HPDE6-E6E7 (cell line): Measurements from ENCODE around the gene PGA3.
"Not testable (repeated sequence)": the region's sequence is repeated elsewhere in the genome, so short reads cannot be mapped to it uniquely, and the experiment has no call there.

Experiments used
- DNase-seq: peaks from one replicate; pipeline ENCODE4 v3.0.0; 2011; ENCODE audit warnings: missing footprints; ENCODE audit errors: extremely low spot score

PGA3 gene

DNA sequence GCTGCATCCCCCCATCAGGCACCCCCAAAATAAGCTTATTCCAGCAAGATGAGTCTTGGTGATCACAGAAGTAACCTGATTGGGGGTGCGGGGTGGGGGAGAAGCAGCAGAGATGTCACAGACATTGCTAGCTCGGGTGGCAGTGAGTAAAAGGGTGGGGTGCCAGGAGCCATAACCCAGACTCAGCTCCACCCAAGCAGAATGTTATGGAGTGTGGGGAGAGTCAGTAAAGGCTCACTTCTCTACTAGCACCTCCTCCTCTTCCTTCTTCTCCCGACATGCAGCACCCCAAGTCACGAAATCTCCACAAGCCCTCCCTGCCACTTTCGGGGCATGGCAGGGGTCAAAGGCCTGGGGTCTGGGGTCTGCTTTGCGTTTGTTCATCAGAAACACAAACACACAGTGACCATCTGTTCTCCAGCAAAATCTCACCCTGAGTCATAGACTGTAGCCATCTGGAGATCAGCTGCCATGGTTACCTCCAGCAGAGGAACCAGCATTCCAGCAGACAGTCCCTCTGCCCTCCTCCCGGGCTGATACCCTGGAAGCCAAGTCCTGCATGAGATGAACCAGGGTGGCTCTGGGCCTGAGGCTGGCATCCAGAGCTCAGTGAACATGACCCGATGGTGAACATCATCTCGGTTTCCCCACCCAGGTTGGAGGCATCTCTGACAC lies 4.5 kb downstream of the PGA3 start:
- not testable (repeated sequence) for DNase-seq

DNA sequence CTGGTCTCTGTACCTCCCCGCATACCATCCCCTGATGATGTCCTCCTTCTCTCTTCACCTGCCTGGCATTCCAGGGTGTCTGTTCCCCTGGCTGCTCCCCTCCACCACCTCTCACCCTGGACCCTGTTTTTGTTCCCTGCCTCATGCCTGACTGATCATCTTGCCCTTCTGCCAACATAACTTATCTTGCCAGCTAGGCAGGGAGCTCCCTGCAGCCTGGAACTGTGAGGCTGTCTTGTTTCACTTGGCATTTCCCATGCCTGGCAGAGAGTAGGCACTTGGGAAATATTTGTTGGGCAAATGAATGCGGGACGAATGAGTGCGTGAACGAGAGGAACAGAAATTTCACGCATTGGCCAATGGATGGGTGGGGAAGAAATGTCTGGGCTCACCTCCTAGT lies 7.3 kb downstream of the PGA3 start:
- DNase-seq: not testable (repeated sequence)

DNA sequence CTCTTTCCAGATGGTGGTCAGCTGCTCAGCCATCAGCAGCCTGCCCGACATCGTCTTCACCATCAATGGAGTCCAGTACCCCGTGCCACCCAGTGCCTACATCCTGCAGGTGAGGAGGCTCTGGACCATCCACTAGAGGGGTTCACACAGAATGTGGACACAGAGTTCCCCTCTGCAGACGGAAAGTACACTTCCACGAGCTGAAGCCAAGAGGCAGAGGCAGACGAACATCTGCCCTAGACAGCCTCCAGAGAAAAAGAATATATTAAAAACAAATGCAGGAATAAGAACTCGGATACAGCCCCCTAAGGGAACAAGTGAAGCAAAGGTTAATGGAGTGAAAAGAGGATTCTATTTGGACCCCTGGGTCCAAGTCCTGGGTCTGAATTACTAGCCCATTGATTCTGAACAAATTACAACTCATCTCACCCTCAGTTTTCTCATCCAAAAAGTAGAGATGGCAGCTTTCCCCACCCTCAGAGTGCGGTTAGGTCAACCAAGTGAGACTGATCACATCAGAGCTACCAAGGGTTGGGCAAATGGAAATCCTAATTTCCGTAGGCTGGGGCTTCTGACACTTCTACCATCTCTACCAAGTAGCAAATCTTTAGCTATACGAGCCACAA lies 8.1 kb downstream of the PGA3 start:
- DNase-seq: not testable (repeated sequence)

DNA sequence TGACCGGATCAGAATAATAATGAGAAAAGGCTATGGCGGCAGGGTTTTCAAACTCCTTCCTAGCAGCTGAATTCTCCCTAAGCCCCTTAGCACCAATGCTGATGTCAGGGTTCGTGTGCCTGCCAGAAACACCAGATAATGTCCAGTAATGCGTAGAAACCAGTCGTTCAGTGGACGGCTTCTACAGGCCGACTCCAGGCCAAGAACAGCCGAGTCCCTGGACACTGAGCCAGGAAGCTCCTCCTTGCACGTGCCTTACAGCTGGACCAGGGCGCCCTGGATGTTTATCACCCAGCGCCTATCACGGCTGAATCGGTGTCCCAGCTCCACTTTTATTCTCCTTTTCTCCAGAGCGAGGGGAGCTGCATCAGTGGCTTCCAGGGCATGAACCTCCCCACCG lies 8.9 kb downstream of the PGA3 start:
- DNase-seq: not testable (repeated sequence)

DNA sequence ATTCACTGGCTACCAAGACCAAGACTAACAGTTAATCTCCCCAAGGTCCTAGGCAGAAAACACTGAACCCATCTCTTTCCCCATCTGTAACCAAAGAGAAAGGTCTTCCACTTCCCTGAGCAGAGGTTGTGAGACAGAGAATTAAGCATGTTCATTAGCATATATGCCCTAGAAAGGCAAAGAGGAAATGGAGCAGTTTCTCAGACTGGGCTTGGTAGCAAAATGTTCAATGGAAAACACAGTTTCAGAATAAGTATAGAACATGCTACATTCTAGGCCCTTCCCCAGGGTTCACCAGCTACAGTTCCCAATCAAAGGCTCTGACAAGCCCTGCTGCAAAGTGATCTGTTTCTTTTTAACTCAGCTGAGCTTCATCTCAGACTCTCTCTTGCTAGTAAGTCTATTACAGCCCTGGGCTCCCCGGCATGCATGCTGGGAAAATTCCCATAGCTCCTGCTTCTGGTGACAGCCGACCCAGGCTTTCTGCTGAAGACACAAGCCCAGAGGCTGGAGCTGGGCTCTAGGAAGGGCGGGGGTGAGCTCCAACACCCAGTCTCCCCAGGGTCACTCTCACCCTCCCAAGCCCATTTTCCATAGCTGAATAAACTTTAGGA lies 10.5 kb downstream of the PGA3 start:
- DNase-seq: not testable (repeated sequence)

DNA sequence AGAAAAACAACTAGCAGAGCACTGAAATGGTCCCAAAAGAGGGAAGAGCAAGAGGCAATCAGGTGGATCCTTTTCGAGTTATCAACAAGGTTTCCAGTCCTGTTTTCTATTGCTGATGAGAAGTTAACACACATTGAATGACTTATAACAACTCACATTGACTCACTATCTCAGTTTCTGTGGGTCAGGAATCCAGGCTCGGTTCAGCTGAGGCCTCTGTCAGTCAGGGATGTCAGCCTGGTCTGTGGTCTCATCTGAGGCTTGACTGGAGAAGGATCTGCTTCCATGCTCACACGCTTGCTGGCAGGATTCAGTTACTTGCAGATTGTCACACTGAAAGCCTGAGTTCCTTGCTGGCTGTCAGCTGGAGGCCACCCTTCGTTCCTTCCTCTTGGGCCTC lies 15.0 kb downstream of the PGA3 start:
- not testable (repeated sequence) for DNase-seq

DNA sequence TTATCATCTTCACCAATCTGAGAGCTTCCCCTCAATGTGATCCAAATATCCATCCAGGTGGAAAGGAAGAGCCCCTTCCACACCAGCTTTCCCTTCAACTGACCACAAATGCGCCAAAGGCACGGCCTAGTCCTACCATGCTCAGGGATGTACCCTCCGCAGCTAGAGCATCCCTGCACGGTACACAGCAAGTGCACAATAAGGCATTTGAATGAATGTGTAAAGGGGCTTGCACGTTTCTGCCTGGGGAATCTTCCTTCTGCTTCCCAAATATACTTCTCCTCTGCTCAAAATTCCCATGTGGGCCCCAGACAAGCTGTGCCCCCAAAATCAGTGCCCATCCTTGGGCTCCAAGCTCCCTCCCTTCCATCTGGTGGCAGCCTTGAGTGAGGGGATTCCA lies 15.7 kb downstream of the PGA3 start:
- not testable (repeated sequence) for DNase-seq

DNA sequence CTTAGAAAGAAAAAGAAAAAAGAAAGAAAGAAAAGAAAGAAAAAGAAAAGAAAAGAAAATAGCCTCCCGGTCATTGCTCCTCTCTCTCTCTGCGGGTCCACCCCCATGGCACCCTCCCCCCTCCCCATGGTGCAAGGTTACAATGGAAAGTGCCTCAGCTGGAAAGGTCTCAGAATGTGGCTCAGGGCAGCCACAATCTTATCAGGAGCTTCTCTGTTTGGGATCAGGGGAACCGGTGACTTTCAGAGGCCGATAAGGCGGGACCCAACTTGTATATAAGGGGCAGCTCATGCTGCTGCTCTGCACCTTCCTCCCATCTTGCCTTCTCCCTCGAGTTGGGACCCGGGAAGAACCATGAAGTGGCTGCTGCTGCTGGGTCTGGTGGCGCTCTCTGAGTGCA lies 18.7 kb downstream of the PGA3 start, which contains the start of gene PGA4:
Gene PGA4, plus strand, starts transcription at position 301 of the 400 bp plus-strand sequence. Its CDS starts 54 bp downstream, at position 355.
- DNase-seq: not testable (repeated sequence)

DNA sequence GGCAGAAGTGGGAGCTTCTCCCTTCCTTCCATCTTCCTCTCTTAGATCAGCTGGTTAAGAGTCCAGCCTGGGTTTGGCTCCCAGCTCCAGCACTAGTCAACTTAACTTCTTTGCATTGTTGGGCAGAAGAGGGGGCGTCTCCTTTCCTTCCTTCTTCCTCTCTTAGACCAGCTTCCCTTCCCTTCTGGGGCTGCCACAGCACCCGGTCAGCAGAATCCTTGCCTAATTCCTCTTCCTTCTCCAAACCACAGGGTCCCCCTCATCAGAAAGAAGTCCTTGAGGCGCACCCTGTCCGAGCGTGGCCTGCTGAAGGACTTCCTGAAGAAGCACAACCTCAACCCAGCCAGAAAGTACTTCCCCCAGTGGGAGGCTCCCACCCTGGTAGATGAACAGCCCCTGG lies 19.4 kb downstream of the PGA3 start:
- not testable (repeated sequence) for DNase-seq

DNA sequence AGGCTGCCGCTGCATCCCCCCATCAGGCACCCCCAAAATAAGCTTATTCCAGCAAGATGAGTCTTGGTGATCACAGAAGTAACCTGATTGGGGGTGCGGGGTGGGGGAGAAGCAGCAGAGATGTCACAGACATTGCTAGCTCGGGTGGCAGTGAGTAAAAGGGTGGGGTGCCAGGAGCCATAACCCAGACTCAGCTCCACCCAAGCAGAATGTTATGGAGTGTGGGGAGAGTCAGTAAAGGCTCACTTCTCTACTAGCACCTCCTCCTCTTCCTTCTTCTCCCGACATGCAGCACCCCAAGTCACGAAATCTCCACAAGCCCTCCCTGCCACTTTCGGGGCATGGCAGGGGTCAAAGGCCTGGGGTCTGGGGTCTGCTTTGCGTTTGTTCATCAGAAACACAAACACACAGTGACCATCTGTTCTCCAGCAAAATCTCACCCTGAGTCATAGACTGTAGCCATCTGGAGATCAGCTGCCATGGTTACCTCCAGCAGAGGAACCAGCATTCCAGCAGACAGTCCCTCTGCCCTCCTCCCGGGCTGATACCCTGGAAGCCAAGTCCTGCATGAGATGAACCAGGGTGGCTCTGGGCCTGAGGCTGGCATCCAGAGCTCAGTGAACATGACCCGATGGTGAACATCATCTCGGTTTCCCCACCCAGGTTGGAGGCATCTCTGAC lies 23.3 kb downstream of the PGA3 start:
- DNase-seq: not testable (repeated sequence)

DNA sequence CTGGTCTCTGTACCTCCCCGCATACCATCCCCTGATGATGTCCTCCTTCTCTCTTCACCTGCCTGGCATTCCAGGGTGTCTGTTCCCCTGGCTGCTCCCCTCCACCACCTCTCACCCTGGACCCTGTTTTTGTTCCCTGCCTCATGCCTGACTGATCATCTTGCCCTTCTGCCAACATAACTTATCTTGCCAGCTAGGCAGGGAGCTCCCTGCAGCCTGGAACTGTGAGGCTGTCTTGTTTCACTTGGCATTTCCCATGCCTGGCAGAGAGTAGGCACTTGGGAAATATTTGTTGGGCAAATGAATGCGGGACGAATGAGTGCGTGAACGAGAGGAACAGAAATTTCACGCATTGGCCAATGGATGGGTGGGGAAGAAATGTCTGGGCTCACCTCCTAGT lies 26.1 kb downstream of the PGA3 start:
- DNase-seq: not testable (repeated sequence)

DNA sequence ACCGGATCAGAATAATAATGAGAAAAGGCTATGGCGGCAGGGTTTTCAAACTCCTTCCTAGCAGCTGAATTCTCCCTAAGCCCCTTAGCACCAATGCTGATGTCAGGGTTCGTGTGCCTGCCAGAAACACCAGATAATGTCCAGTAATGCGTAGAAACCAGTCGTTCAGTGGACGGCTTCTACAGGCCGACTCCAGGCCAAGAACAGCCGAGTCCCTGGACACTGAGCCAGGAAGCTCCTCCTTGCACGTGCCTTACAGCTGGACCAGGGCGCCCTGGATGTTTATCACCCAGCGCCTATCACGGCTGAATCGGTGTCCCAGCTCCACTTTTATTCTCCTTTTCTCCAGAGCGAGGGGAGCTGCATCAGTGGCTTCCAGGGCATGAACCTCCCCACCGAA lies 27.7 kb downstream of the PGA3 start:
- not testable (repeated sequence) for DNase-seq

DNA sequence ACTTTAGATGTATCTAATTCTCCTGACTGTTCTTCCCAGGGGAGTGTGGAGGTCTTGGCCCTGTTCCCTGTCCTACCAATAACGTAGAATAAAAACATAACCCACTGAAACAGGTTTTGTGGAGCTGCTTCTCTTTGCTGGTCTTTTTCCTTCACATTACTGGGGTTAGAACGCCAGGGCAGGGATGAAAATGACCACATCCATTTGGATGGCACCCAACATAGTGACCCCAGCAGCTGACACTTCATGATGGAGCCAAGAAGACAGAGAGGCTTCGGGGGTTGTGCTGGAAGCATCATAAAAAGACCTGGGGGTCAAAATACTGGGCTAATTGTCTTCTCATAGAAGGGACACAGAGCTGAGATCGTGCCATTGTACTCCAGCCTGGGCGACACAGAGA lies 28.3 kb downstream of the PGA3 start:
- DNase-seq: not testable (repeated sequence)

DNA sequence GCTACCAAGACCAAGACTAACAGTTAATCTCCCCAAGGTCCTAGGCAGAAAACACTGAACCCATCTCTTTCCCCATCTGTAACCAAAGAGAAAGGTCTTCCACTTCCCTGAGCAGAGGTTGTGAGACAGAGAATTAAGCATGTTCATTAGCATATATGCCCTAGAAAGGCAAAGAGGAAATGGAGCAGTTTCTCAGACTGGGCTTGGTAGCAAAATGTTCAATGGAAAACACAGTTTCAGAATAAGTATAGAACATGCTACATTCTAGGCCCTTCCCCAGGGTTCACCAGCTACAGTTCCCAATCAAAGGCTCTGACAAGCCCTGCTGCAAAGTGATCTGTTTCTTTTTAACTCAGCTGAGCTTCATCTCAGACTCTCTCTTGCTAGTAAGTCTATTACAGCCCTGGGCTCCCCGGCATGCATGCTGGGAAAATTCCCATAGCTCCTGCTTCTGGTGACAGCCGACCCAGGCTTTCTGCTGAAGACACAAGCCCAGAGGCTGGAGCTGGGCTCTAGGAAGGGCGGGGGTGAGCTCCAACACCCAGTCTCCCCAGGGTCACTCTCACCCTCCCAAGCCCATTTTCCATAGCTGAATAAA lies 29.3 kb downstream of the PGA3 start:
- DNase-seq: not testable (repeated sequence)

DNA sequence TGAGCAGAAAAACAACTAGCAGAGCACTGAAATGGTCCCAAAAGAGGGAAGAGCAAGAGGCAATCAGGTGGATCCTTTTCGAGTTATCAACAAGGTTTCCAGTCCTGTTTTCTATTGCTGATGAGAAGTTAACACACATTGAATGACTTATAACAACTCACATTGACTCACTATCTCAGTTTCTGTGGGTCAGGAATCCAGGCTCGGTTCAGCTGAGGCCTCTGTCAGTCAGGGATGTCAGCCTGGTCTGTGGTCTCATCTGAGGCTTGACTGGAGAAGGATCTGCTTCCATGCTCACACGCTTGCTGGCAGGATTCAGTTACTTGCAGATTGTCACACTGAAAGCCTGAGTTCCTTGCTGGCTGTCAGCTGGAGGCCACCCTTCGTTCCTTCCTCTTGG lies 33.8 kb downstream of the PGA3 start:
- not testable (repeated sequence) for DNase-seq

DNA sequence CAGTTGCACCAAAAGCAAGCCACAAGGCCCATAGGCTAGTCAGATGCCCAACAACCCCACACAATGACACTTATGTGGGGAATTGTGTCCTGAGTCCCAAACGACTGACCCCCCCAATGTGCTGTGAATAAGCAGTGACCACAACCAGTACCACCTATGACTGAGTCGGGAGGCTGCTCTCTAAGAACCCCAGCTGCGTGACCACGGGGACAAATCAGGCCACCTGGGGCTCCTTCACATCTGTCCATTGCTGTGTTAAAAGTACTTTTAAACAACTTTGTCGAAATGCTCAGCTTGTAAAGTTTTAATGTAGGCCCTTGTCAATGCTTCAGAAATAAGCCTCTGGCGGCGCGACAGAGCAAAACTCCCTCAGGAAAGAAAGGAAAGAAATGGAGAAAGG lies 37.0 kb downstream of the PGA3 start:
- DNase-seq: not testable (repeated sequence)

DNA sequence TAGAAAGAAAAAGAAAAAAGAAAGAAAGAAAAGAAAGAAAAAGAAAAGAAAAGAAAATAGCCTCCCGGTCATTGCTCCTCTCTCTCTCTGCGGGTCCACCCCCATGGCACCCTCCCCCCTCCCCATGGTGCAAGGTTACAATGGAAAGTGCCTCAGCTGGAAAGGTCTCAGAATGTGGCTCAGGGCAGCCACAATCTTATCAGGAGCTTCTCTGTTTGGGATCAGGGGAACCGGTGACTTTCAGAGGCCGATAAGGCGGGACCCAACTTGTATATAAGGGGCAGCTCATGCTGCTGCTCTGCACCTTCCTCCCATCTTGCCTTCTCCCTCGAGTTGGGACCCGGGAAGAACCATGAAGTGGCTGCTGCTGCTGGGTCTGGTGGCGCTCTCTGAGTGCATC lies 37.6 kb downstream of the PGA3 start, which contains the start of gene PGA5:
Gene PGA5, plus strand, starts transcription at position 301 of the 400 bp plus-strand sequence. Its CDS starts 52 bp downstream, at position 353.
- DNase-seq: not testable (repeated sequence)

DNA sequence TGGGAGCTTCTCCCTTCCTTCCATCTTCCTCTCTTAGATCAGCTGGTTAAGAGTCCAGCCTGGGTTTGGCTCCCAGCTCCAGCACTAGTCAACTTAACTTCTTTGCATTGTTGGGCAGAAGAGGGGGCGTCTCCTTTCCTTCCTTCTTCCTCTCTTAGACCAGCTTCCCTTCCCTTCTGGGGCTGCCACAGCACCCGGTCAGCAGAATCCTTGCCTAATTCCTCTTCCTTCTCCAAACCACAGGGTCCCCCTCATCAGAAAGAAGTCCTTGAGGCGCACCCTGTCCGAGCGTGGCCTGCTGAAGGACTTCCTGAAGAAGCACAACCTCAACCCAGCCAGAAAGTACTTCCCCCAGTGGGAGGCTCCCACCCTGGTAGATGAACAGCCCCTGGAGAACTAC lies 38.2 kb downstream of the PGA3 start:
- not testable (repeated sequence) for DNase-seq

DNA sequence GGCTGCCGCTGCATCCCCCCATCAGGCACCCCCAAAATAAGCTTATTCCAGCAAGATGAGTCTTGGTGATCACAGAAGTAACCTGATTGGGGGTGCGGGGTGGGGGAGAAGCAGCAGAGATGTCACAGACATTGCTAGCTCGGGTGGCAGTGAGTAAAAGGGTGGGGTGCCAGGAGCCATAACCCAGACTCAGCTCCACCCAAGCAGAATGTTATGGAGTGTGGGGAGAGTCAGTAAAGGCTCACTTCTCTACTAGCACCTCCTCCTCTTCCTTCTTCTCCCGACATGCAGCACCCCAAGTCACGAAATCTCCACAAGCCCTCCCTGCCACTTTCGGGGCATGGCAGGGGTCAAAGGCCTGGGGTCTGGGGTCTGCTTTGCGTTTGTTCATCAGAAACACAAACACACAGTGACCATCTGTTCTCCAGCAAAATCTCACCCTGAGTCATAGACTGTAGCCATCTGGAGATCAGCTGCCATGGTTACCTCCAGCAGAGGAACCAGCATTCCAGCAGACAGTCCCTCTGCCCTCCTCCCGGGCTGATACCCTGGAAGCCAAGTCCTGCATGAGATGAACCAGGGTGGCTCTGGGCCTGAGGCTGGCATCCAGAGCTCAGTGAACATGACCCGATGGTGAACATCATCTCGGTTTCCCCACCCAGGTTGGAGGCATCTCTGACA lies 42.1 kb downstream of the PGA3 start:
- DNase-seq: not testable (repeated sequence)

DNA sequence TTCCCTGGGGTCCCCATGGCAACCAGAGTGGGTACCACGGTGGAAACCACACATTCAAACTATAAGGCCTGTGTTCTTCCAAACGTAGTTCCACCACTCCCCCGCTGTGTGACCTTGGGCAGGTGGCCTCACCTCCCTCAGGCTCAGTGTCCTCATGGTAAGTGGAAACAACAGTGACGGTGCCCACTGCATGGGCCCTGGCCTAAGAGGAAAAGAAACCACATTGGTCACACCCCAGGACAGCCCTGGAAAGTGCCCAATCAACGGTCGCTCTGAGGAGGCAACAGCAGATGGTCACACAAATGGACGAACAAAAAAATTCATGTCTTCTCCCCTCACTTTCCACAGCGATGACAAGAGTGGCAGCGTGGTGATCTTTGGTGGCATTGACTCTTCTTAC lies 44.8 kb downstream of the PGA3 start:
- not testable (repeated sequence) for DNase-seq

DNA sequence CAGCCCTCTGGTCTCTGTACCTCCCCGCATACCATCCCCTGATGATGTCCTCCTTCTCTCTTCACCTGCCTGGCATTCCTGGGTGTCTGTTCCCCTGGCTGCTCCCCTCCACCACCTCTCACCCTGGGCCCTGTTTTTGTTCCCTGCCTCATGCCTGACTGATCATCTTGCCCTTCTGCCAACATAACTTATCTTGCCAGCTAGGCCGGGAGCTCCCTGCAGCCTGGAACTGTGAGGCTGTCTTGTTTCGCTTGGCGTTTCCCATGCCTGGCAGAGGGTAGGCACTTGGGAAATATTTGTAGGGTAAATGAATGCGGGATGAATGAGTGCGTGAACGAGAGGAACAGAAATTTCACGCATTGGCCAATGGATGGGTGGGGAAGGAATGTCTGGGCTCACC lies 45.9 kb downstream of the PGA3 start:
- not testable (repeated sequence) for DNase-seq
